Activated naive CD8-positive, alpha-beta T cell (primary cell): Measurements from ENCODE around the gene MOSMO.

Source experiments
- H3K27ac Mint-ChIP-seq: one replicate; pipeline ENCODE4 v1.8.0; 2021; ENCODE audit warnings: mixed read lengths
- H3K27me3 Mint-ChIP-seq: one replicate; pipeline ENCODE4 v1.8.0; 2021; ENCODE audit warnings: mixed read lengths
- H3K36me3 Mint-ChIP-seq: one replicate; pipeline ENCODE4 v1.8.0; 2021; ENCODE audit warnings: mixed read lengths
- H3K4me1 Mint-ChIP-seq: one replicate; pipeline ENCODE4 v1.8.0; 2021; ENCODE audit warnings: low read depth, mixed read lengths
- H3K4me3 Mint-ChIP-seq: one replicate; pipeline ENCODE4 v1.8.0; 2021; ENCODE audit warnings: mild to moderate bottlenecking, mixed read lengths
- H3K9me3 Mint-ChIP-seq: one replicate; pipeline ENCODE4 v1.8.0; 2021; ENCODE audit warnings: low read depth, mixed read lengths

MOSMO gene

GRCh38 chr16:22007509-22008214 lies at the start of gene MOSMO:
Gene MOSMO, plus strand, starts transcription at chr16:22008111. Its CDS starts 191 bp downstream, at chr16:22008302.
- Mint-ChIP-seq H3K9me3 (no peaks in the 10 kb centered on the region), H3K36me3 (no peaks in the 10 kb centered on the region), H3K27ac (peak within 1 kb of the TSS; percentile 84), H3K4me3 (peak within 1 kb of the TSS; percentile 89), H3K27me3 (no peaks in the 10 kb centered on the region), H3K4me1 (peaks cover 41% of the 10 kb centered on the region)

DNA sequence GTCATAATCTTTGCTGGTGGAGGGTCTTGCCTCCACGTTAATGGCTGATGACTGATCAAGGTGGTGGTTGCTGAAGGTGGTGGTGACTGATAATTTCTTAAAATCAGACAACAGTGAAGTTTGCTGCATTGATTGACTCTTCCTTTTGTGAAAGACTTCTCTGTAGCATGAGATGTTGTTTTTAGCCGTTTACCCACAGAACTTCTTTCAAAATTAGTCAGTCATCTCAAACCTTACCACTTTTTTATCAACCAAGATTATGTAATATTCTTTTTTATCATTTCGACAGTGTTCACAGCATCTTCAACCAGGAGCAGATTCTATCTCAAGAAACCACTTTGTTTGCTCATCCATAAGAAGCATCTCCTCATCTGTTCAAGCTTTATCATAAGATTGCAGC lies 48.9 kb upstream of the MOSMO start:
- peaks cover 12% of the 10 kb centered on the region for H3K36me3 Mint-ChIP-seq
- H3K27me3 Mint-ChIP-seq = no peaks in the 10 kb centered on the region
- H3K27ac Mint-ChIP-seq = peak overlapping the region; percentile 36
- peaks cover 35% of the 10 kb centered on the region for H3K4me1 Mint-ChIP-seq
- H3K4me3 Mint-ChIP-seq = no peak overlapping the region
- H3K9me3 Mint-ChIP-seq = no peaks in the 10 kb centered on the region

- H3K9me3 Mint-ChIP-seq = no peaks in the 10 kb centered on the region
- no peak overlapping the region for H3K27ac Mint-ChIP-seq
These were observed 45.4 kb upstream of the MOSMO start for GRCh38 chr16:21962475-21962874.

DNA sequence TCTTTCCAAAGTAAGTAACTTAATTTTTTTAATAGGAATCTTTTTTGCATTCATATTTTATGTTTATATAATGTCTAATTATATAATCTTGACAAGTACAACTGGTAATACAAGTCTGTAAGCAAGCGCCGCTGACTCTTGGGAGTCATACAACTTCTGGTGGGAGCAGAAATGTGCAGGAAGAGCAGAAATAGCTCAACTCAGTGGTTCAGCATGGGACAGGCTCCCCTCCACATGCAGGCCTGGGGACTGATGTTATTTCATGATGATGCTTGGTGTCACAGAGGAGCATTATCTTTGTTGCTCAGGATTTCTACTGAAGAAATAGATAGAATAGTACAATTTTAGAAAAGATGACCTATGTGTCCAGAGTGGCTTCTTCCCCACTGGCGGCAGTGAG lies 44.0 kb upstream of the MOSMO start:
- no peak overlapping the region for H3K4me3 Mint-ChIP-seq
- H3K36me3 Mint-ChIP-seq = peaks cover 12% of the 10 kb centered on the region

More at GRCh38 chr16:21962475-21962874, 45.4 kb upstream of the MOSMO start:
- Mint-ChIP-seq H3K4me1 (peaks cover 13% of the 10 kb centered on the region), H3K4me3 (no peak overlapping the region), H3K27me3 (no peaks in the 10 kb centered on the region), H3K36me3 (peaks cover 15% of the 10 kb centered on the region)

GRCh38 chr16:21964353-21964752 lies 43.6 kb upstream of the MOSMO start:
- Mint-ChIP-seq H3K4me1 (peaks cover 5% of the 10 kb centered on the region), H3K36me3 (peaks cover 12% of the 10 kb centered on the region), H3K9me3 (no peaks in the 10 kb centered on the region), H3K4me3 (no peak overlapping the region), H3K27ac (no peak overlapping the region), H3K27me3 (no peaks in the 10 kb centered on the region)

More for the DNA sequence above, 44.0 kb upstream of the MOSMO start:
- Mint-ChIP-seq H3K4me1 (peaks cover 8% of the 10 kb centered on the region), H3K27me3 (no peaks in the 10 kb centered on the region), H3K27ac (no peak overlapping the region), H3K9me3 (no peaks in the 10 kb centered on the region)

DNA sequence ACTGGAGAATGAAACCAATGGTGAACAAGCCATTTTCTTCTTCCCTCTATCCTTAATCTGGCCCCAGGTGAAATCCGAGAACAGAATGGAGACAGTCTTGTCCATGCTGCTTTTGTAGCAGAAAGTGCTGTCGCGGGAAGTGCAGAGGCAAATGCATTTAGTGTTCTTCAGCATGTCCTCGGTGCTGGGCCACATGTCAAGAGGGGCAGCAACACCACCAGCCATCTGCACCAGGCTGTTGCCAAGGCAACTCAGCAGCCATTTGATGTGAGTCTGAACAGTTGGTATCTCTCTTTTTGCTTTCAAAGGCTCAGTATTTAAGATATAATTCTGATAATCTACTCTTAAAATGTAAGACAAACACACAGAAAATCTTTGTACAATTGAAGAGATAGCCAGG lies 36.1 kb upstream of the MOSMO start:
- Mint-ChIP-seq H3K36me3 (no peaks in the 10 kb centered on the region), H3K9me3 (no peaks in the 10 kb centered on the region), H3K4me1 (no peaks in the 10 kb centered on the region), H3K27ac (no peak overlapping the region), H3K4me3 (no peak overlapping the region), H3K27me3 (no peaks in the 10 kb centered on the region)

- Mint-ChIP-seq H3K27ac (no peak overlapping the region), H3K36me3 (peaks cover 2% of the 10 kb centered on the region), H3K27me3 (no peaks in the 10 kb centered on the region), H3K4me1 (no peaks in the 10 kb centered on the region), H3K9me3 (no peaks in the 10 kb centered on the region), H3K4me3 (no peak overlapping the region)
These were observed 34.0 kb upstream of the MOSMO start for GRCh38 chr16:21973945-21974344.

DNA sequence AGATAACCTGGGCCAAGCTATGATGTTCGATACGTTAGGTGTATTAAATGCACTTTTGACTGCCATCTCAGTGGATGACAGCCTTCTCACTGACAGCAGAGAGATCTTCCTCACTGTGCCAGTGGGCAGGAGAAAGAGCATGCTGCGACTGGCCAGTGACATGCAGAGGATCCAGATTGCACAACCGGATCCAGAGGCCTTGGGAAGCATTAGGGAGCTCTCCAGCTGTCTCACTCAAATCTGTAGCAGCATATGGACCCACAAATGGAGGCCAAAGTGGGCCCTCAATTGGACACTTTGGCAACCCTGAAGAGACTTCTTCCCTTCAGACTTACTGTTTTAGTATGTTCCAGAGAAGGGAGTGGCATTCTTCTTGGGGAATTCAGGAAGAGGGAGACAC lies 27.9 kb upstream of the MOSMO start:
- Mint-ChIP-seq H3K4me1 (no peaks in the 10 kb centered on the region), H3K27me3 (no peaks in the 10 kb centered on the region), H3K27ac (no peak overlapping the region)

GRCh38 chr16:21982108-21982507 lies 25.8 kb upstream of the MOSMO start:
- H3K4me3 Mint-ChIP-seq = no peak overlapping the region
- peak overlapping the region; percentile 16 for H3K27ac Mint-ChIP-seq
- H3K27me3 Mint-ChIP-seq = no peaks in the 10 kb centered on the region
- peaks cover 11% of the 10 kb centered on the region for H3K36me3 Mint-ChIP-seq
- H3K4me1 Mint-ChIP-seq = no peaks in the 10 kb centered on the region
- no peaks in the 10 kb centered on the region for H3K9me3 Mint-ChIP-seq

More for the DNA sequence above, 27.9 kb upstream of the MOSMO start:
- Mint-ChIP-seq H3K9me3 (no peaks in the 10 kb centered on the region), H3K4me3 (no peak overlapping the region), H3K36me3 (peaks cover 9% of the 10 kb centered on the region)

- Mint-ChIP-seq H3K4me1 (no peaks in the 10 kb centered on the region), H3K27me3 (no peaks in the 10 kb centered on the region), H3K9me3 (no peaks in the 10 kb centered on the region), H3K36me3 (peaks cover 8% of the 10 kb centered on the region), H3K4me3 (no peak overlapping the region), H3K27ac (no peak overlapping the region)
These were observed 23.8 kb upstream of the MOSMO start for GRCh38 chr16:21984062-21984461.

DNA sequence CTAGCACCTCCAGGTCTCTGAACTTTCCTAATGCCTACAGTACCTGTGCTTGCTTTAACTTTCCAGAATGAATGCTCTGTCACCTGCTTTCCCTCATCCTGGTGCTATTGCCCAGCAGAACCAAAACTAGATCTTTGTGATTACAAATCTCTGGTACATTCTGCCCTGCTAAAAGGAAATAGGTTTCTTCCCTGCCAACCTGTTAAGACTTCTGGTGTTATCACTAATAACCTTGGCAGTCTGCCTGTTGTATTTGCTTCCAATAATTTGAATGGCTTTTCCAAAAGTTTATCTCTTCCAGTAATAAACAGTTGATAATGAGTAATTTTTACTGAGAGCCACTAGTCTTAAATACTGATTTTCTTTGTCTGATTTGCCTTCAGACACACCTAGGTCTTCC lies 22.4 kb upstream of the MOSMO start:
- H3K4me1 Mint-ChIP-seq = no peaks in the 10 kb centered on the region
- H3K36me3 Mint-ChIP-seq = peaks cover 7% of the 10 kb centered on the region
- H3K9me3 Mint-ChIP-seq = no peaks in the 10 kb centered on the region
- no peak overlapping the region for H3K4me3 Mint-ChIP-seq
- H3K27me3 Mint-ChIP-seq = no peaks in the 10 kb centered on the region
- peak overlapping the region; percentile 41 for H3K27ac Mint-ChIP-seq

DNA sequence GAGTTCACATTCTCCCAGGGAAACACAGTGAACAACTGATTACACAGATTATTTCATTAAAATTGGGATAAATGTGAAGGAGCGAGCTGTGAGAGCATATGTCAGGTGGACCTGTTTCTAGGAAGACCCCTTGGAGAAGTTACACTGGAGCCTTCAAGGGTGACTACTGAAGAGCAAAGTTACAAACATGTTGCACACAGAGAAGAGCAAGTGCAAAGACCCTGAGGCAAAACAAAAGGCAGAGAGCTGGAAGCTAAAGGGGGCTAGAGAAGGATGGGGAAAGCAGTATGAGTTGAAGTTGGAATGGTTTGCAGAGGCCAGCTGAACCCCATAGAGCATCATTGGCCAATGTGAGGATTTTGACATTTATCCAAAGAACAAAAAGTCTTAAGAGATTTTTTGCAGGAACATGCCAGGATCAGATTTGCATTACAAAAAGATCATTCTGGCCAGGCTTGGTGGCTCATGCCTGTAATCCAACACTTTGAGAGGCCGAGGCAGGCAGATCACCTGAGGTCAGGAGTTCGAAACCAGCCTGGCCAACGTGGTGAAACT lies 21.1 kb upstream of the MOSMO start:
- Mint-ChIP-seq H3K36me3 (peaks cover 7% of the 10 kb centered on the region), H3K4me1 (peaks cover 5% of the 10 kb centered on the region), H3K9me3 (no peaks in the 10 kb centered on the region), H3K27me3 (no peaks in the 10 kb centered on the region), H3K4me3 (no peak overlapping the region), H3K27ac (no peak overlapping the region)

DNA sequence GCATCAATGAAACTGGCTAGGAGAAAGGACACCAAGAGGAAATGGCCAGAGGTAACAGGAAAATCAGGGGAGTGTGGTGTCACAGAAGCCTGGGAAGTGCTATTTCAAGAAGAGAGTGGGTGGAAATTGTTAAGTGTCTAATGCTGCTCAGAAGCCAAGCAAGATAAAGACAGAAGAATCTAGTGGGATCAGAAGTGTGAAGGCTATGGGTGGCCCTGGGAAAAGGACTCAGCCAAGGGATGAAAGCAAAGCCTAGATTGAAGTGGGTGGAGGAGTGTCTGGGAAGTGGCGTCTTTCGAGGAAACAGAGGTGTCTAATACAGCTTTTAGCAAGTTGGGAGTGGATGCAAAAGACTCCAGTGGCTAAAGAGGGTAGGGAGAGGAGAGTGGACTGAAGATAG lies 20.4 kb upstream of the MOSMO start:
- Mint-ChIP-seq H3K4me3 (no peak overlapping the region), H3K36me3 (peaks cover 7% of the 10 kb centered on the region), H3K4me1 (peaks cover 8% of the 10 kb centered on the region), H3K27ac (peak overlapping the region; percentile 23), H3K9me3 (no peaks in the 10 kb centered on the region), H3K27me3 (no peaks in the 10 kb centered on the region)

- H3K4me3 Mint-ChIP-seq = no peak overlapping the region
- H3K27ac Mint-ChIP-seq = no peak overlapping the region
- H3K36me3 Mint-ChIP-seq = peaks cover 2% of the 10 kb centered on the region
- no peaks in the 10 kb centered on the region for H3K9me3 Mint-ChIP-seq
- no peaks in the 10 kb centered on the region for H3K27me3 Mint-ChIP-seq
- peaks cover 8% of the 10 kb centered on the region for H3K4me1 Mint-ChIP-seq
These were observed 18.8 kb upstream of the MOSMO start for GRCh38 chr16:21989133-21989532.

DNA sequence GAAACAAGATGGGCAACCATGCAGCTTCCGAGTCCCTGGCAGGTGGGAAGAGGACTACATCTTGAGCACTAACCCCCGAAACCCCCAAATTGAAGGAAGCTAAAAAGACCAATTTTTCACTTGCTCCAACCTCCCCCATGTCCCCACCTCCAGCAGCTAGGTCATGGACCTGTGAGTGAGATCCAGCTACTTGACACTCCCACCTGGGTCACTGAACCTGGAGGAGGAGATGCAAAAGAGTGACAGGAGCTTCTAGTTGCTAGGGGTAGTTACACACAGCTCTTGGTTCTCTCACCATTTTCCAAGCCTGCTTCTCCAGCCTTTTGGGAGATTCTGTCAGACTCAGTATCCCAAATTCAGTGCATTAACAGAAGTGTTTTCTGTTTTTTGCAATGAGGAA lies 18.2 kb upstream of the MOSMO start:
- Mint-ChIP-seq H3K27ac (no peak overlapping the region), H3K36me3 (peaks cover 2% of the 10 kb centered on the region), H3K27me3 (no peaks in the 10 kb centered on the region), H3K4me3 (no peak overlapping the region), H3K9me3 (no peaks in the 10 kb centered on the region), H3K4me1 (peaks cover 8% of the 10 kb centered on the region)
